GM18861 (cell line): ENCODE results near the gene PAK2.

Experiments used
- ATAC-seq: cut with Tn5 transposase; IDR thresholded peaks from one replicate; pipeline ENCODE4 v1.9.1; 2021; ENCODE audit not compliant: unreplicated experiment

PAK2 gene

GRCh38 chr3:196739671-196740480 lies at the start of gene PAK2:
Gene PAK2, plus strand, starts transcription at chr3:196739857. Its CDS starts 42,790 bp downstream, at chr3:196782647.
- ATAC-seq: peak; percentile 75

GRCh38 chr3:196689941-196690660 lies 49.6 kb upstream of the PAK2 start:
- ATAC-seq: no peak

GRCh38 chr3:196691386-196691785 lies 48.3 kb upstream of the PAK2 start:
- no peak for ATAC-seq

GRCh38 chr3:196694202-196694638 lies 45.4 kb upstream of the PAK2 start:
- no peak for ATAC-seq

GRCh38 chr3:196694941-196695848 lies 44.5 kb upstream of the PAK2 start:
- ATAC-seq: no peak

GRCh38 chr3:196695849-196696226 lies 43.8 kb upstream of the PAK2 start:
- ATAC-seq: no peak

GRCh38 chr3:196697270-196697669 lies 42.4 kb upstream of the PAK2 start:
- no peak for ATAC-seq

- no peak for ATAC-seq
Measured at GRCh38 chr3:196699749-196700148, 39.9 kb upstream of the PAK2 start.

GRCh38 chr3:196700801-196701200 lies 38.9 kb upstream of the PAK2 start:
- no peak for ATAC-seq

GRCh38 chr3:196706327-196706726 lies 33.3 kb upstream of the PAK2 start:
- ATAC-seq: no peak

GRCh38 chr3:196706731-196707130 lies 32.9 kb upstream of the PAK2 start:
- ATAC-seq: no peak

- no peak for ATAC-seq
Measured at GRCh38 chr3:196707566-196707965, 32.1 kb upstream of the PAK2 start.

GRCh38 chr3:196708467-196708866 lies 31.2 kb upstream of the PAK2 start:
- ATAC-seq: no peak

GRCh38 chr3:196711838-196712513 lies 27.7 kb upstream of the PAK2 start, which contains the start of the genes CEP19 and PIGX:
Gene CEP19, minus strand, starts transcription at chr3:196712250. Its CDS starts 3,593 bp downstream, at chr3:196708657.
Gene PIGX, plus strand, starts transcription at chr3:196712377.
- ATAC-seq: peak; percentile 57

- ATAC-seq: no peak
Measured at GRCh38 chr3:196712514-196713413, 26.9 kb upstream of the PAK2 start.

- peak; percentile 69 for ATAC-seq
Measured at GRCh38 chr3:196717162-196717561, 22.5 kb upstream of the PAK2 start.

- ATAC-seq: no peak
Measured at GRCh38 chr3:196721097-196721496, 18.6 kb upstream of the PAK2 start.

- ATAC-seq: no peak
Measured at GRCh38 chr3:196726788-196727675, 12.6 kb upstream of the PAK2 start.
